HEK293T (cell line): ENCODE measurements around the gene SMPD3.

Experiments used
- ARNT ChIP-seq: fragments of 450-650 bp; IDR thresholded peaks from 2 replicates; pipeline ENCODE4 v1.6.1; 2017; ENCODE audit warnings: mild to moderate bottlenecking
- BHLHE40 ChIP-seq: fragments of 450-650 bp; IDR thresholded peaks from 2 replicates; pipeline ENCODE4 v1.6.1; 2016; ENCODE audit warnings: mild to moderate bottlenecking, moderate library complexity, borderline replicate concordance
- FOXK2 ChIP-seq: fragments of 450-650 bp; IDR thresholded peaks from 2 replicates; pipeline ENCODE4 v1.6.1; 2016; ENCODE audit warnings: mild to moderate bottlenecking
- FOXM1 ChIP-seq: fragments of 450-650 bp; IDR thresholded peaks from 2 replicates; pipeline ENCODE4 v1.6.1; 2017; ENCODE audit warnings: mild to moderate bottlenecking, borderline replicate concordance
- PKNOX1 ChIP-seq: fragments of 450-650 bp; IDR thresholded peaks from 2 replicates; pipeline ENCODE4 v1.6.1; 2016
- SP1 ChIP-seq: fragments of 450-650 bp; IDR thresholded peaks from 2 replicates; pipeline ENCODE4 v1.6.1; 2017
- SUZ12 ChIP-seq: fragments of 450-650 bp; IDR thresholded peaks from 2 replicates; pipeline ENCODE4 v1.6.1; 2016; ENCODE audit warnings: mild to moderate bottlenecking
- ZNF384 ChIP-seq: fragments of 450-650 bp; IDR thresholded peaks from 2 replicates; pipeline ENCODE4 v1.6.1; 2016

- no peak for TF ChIP-seq ARNT
- TF ChIP-seq SUZ12 = no peak
- TF ChIP-seq BHLHE40 = no peak
- TF ChIP-seq FOXM1 = no peak
- peak; percentile 75 for TF ChIP-seq PKNOX1
- no peak for TF ChIP-seq ZNF384
- TF ChIP-seq SP1 = no peak
- TF ChIP-seq FOXK2 = no peak
These were observed 51.8 kb downstream of the SMPD3 start for GRCh38 chr16:68396481-68396880.
